Activated CD8-positive, alpha-beta T cell treated with anti-CD3 and anti-CD28 coated beads for 36 hours (primary cell): Measurements from ENCODE around the gene PAX6. TPM values are rescaled to one million over a fixed set of nuclear protein-coding genes. Genes with fewer than 3 reads are reported as not detected.
"Not testable (repeated sequence)": the region's sequence is repeated elsewhere in the genome, so short reads cannot be mapped to it uniquely, and the experiment has no call there.

Experiments used
- ATAC-seq: fragments of 200-7000 bp; cut with Tn5 transposase; one replicate; pipeline ENCODE4 v1.10.0; 2021; ENCODE audit warnings: mild to moderate bottlenecking, moderate library complexity
- CTCF ChIA-PET: fragments of 350-600 bp; sonication (Branson Sonifier 250); formaldehyde crosslinking; loops from one replicate; lab custom pipeline; 2021; ENCODE audit warnings: antibody characterized with exemption; lab: Charles Lee
- POLR2A ChIA-PET: fragments of 350-600 bp; sonication (Branson Sonifier 250); formaldehyde crosslinking; loops from one replicate; lab custom pipeline; 2021; ENCODE audit warnings: antibody characterized with exemption; lab: Charles Lee
- DNase-seq: peaks from one replicate; pipeline ENCODE4 v3.0.0-alpha.2; 2020
- H3K27ac Mint-ChIP-seq: one replicate; pipeline ENCODE4 v1.8.0; 2021; ENCODE audit warnings: mild to moderate bottlenecking, mixed read lengths
- H3K27me3 Mint-ChIP-seq: one replicate; pipeline ENCODE4 v1.8.0; 2021; ENCODE audit warnings: mixed read lengths
- H3K36me3 Mint-ChIP-seq: one replicate; pipeline ENCODE4 v1.8.0; 2021; ENCODE audit warnings: low read depth, mixed read lengths
- H3K4me1 Mint-ChIP-seq: one replicate; pipeline ENCODE4 v1.8.0; 2021; ENCODE audit warnings: low read depth, mixed read lengths
- H3K4me3 Mint-ChIP-seq: one replicate; pipeline ENCODE4 v1.8.0; 2021; ENCODE audit warnings: mild to moderate bottlenecking, moderate library complexity, mixed read lengths
- H3K9me3 Mint-ChIP-seq: one replicate; pipeline ENCODE4 v1.8.0; 2021; ENCODE audit warnings: mixed read lengths
- CTCF ChIP-seq: fragments of 200-600 bp; IDR thresholded peaks from one replicate; pipeline ENCODE4 v1.8.0; 2022; ENCODE audit warnings: antibody characterized with exemption, mild to moderate bottlenecking
- intact Hi-C: fragments of 100-400 bp; cut with micrococcal nuclease; formaldehyde crosslinking; loops from one replicate; pipeline ENCODE4 v1.10.0; 2022
- total RNA-seq, 2 experiments: library from RNA; stranded (reverse); gene quantifications; one replicate each; pipeline ENCODE4 v1.2.3, GENCODE V29; 2021

PAX6 gene
- total RNA-seq, 2 experiments from 2014 or later = not detected

DNA sequence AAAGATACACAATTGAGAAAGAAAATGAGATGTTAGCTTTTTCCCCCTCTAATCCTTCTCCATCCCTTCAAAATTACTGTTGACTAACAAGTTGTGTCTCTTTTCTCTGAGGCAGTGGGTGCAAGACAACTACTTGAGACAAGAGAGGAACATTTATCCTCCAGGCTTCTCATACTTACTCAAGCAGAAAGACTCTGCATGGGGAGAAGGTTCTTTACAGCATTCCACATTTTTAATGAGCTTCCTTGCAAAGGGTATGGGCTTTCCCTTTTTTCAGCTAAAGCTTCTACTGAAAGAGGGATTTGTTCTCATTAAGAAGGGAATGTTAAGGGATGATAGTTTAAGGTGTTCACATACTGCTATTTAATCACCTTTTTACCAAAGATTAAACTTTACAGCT lies 47.8 kb downstream of the PAX6 start:
- no peak for DNase-seq
- H3K4me3 Mint-ChIP-seq = no peak overlapping the region
- H3K27me3 Mint-ChIP-seq = no peaks in the 10 kb centered on the region
- CTCF ChIA-PET = no interaction called here
- no peaks in the 10 kb centered on the region for H3K36me3 Mint-ChIP-seq
- no peak overlapping the region for H3K27ac Mint-ChIP-seq
- ATAC-seq = no peak
- POLR2A ChIA-PET = interaction anchor here (0.6 kb wide), 1 partner anchor 170 kb away, joined by 3 read pairs; no protein-coding TSS in a partner anchor
- no peaks in the 10 kb centered on the region for H3K4me1 Mint-ChIP-seq
- TF ChIP-seq CTCF = no peak
- no peaks in the 10 kb centered on the region for H3K9me3 Mint-ChIP-seq
- intact Hi-C loops = no loop called here

GRCh38 chr11:31761636-31762035 lies 49.5 kb downstream of the PAX6 start:
- no peak for DNase-seq
- POLR2A ChIA-PET = no interaction called here
- CTCF ChIA-PET = interaction anchor here (0.9 kb wide), 1 partner anchor 410 kb away, joined by 3 read pairs; no protein-coding TSS in a partner anchor
- H3K4me3 Mint-ChIP-seq = no peak overlapping the region
- no peaks in the 10 kb centered on the region for H3K27me3 Mint-ChIP-seq
- no peak overlapping the region for H3K27ac Mint-ChIP-seq
- no peaks in the 10 kb centered on the region for H3K9me3 Mint-ChIP-seq
- H3K4me1 Mint-ChIP-seq = no peaks in the 10 kb centered on the region
- intact Hi-C loops = no loop called here
- H3K36me3 Mint-ChIP-seq = no peaks in the 10 kb centered on the region
- no peak for ATAC-seq
- no peak for TF ChIP-seq CTCF

DNA sequence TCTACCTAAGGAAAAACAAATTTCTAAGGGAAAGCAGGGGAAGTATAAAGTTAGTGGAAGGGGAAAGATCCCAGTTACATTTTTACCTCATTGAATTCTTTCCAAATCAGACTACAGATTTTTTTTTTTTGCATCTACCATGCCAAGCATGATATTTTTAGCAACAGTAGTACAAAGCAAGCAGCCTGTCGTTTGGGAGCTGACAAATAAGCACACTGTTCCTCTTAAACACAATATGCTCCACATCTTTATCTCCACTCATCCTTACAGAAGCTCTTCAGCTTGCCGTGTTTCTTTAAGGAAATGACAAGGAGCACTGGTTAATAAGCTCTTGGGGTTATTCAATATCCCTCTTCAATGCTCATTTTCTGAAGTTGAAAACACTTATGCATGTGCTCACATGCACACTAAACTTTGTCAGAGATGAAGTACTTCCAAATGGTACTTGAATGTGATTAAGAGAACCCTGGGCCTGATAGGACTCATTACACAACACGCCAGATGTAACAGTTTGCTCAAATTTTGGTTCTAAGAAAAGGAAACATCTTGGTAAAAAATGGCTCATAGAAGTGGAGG lies 53.8 kb downstream of the PAX6 start:
- no peak overlapping the region for H3K4me3 Mint-ChIP-seq
- DNase-seq = no peak
- no peak for ATAC-seq
- H3K27ac Mint-ChIP-seq = no peak overlapping the region
- CTCF ChIA-PET = no interaction called here
- no peaks in the 10 kb centered on the region for H3K27me3 Mint-ChIP-seq
- no peaks in the 10 kb centered on the region for H3K4me1 Mint-ChIP-seq
- no peaks in the 10 kb centered on the region for H3K36me3 Mint-ChIP-seq
- no peak for TF ChIP-seq CTCF
- intact Hi-C loops = no loop called here
- POLR2A ChIA-PET = no interaction called here
- no peaks in the 10 kb centered on the region for H3K9me3 Mint-ChIP-seq

DNA sequence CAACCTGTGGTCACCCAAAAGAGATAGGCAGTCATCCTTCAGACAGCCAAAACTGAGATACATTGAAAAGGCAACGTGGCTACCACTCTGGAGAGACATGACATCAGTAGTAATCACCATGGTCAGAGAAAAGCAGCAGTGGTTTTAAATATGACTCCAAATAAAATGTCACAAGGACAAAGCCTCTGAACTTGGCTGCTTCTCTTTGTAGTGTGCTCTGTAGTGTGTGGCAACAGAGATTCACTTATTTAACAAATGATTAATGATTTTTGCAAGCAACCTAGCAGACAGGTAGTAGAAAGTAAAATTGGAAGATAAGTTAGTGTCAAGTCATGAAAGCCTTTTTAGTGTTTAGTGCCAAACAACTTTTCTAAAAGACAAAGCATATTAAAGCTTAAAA lies 63.5 kb downstream of the PAX6 start:
- H3K36me3 Mint-ChIP-seq = peaks cover 6% of the 10 kb centered on the region
- intact Hi-C loops = no loop called here
- H3K27ac Mint-ChIP-seq = no peak overlapping the region
- H3K27me3 Mint-ChIP-seq = no peaks in the 10 kb centered on the region
- CTCF ChIA-PET = no interaction called here
- no peak overlapping the region for H3K4me3 Mint-ChIP-seq
- TF ChIP-seq CTCF = no peak
- no peak for DNase-seq
- no peak for ATAC-seq
- H3K9me3 Mint-ChIP-seq = peaks cover 4% of the 10 kb centered on the region
- no peaks in the 10 kb centered on the region for H3K4me1 Mint-ChIP-seq
- POLR2A ChIA-PET = no interaction called here

- H3K4me1 Mint-ChIP-seq, H3K4me3 Mint-ChIP-seq, intact Hi-C loops, H3K36me3 Mint-ChIP-seq, DNase-seq, POLR2A ChIA-PET, H3K27ac Mint-ChIP-seq, ATAC-seq, H3K27me3 Mint-ChIP-seq, CTCF ChIA-PET: not testable (repeated sequence)
- peaks cover 17% of the 10 kb centered on the region for H3K9me3 Mint-ChIP-seq
These were observed 70.3 kb downstream of the PAX6 start for GRCh38 chr11:31740731-31741368.
